Measurements from ENCODE around the gene MMP23B. TPM values are rescaled to one million over a fixed set of nuclear protein-coding genes. Genes with fewer than 3 reads are reported as not detected.
"Not testable (repeated sequence)": the region's sequence is repeated elsewhere in the genome, so short reads cannot be mapped to it uniquely, and the experiment has no call there.

The MMP23B gene
- total and polyA plus RNA-seq, 2 of the 8 experiments (the other 6 are each of a cell fraction or from before 2014, with no cell fraction given) = 9.2 to 14.6 TPM

- H3K4me3 ChIP-seq (ENCODE audit: extremely low read depth in 1 of 4, insufficient read depth in 2 of 4, low read depth in 3 of 4, low read length in 4 of 4); H4K20me1 ChIP-seq (replicated peaks in 1 of 2; ENCODE audit: control insufficient read depth in 1 of 2, insufficient read depth in 2 of 2, low read length in 2 of 2); H3K18ac ChIP-seq (ENCODE audit: extremely low read depth, low read length); H3K23ac ChIP-seq (ENCODE audit: insufficient read length); H2AK5ac ChIP-seq (ENCODE audit: low read depth, low read length); H3K79me1 ChIP-seq (ENCODE audit: low read depth, low read length); H2AFZ ChIP-seq (ENCODE audit: low read length); H3K4me1 ChIP-seq (replicated peaks in 1 of 4; ENCODE audit: control insufficient read depth in 3 of 4, insufficient read depth in 4 of 4, low read length in 3 of 4); FAIRE-seq; DNase-seq (ENCODE audit: low read depth in 1 of 2, low spot score in 2 of 2); H2BK12ac ChIP-seq (ENCODE audit: low read depth, low read length); H4K91ac ChIP-seq (replicated peaks; ENCODE audit: insufficient read length, low read length); H3K4ac ChIP-seq (replicated peaks; ENCODE audit: insufficient read length, low read depth, low read length); H4K5ac ChIP-seq (ENCODE audit: insufficient read length, low read depth, low read length); H2BK20ac ChIP-seq (ENCODE audit: low read length); H2BK15ac ChIP-seq (ENCODE audit: low read length); H3K56ac ChIP-seq (replicated peaks; ENCODE audit: insufficient read length, low read depth, low read length); H3K23me2 ChIP-seq (ENCODE audit: low read depth, low read length); H2BK5ac ChIP-seq (ENCODE audit: low read depth, low read length); H3K9ac ChIP-seq (replicated peaks in 1 of 4; ENCODE audit: extremely low read depth in 1 of 4, low read depth in 3 of 4, low read length in 3 of 4); POLR2A ChIA-PET (ENCODE audit: partially characterized antibody); H3K14ac ChIP-seq (ENCODE audit: insufficient read length); H3K27me3 ChIP-seq (replicated peaks in 1 of 4; ENCODE audit: control insufficient read depth in 3 of 4, extremely low read depth in 1 of 4, insufficient read depth in 3 of 4, low read length in 3 of 4); H3K79me2 ChIP-seq (ENCODE audit: control insufficient read depth in 1 of 2, insufficient read depth in 2 of 2, low read length in 2 of 2); H3K27ac ChIP-seq (ENCODE audit: low read depth, low read length); H3K9me3 ChIP-seq (ENCODE audit: insufficient read depth in 2 of 2, low read depth in 1 of 2, low read length in 1 of 2); H4K8ac ChIP-seq (ENCODE audit: extremely low read depth, insufficient read depth, low read length); H3K4me2 ChIP-seq (ENCODE audit: insufficient read depth in 1 of 2, low read depth in 2 of 2, low read length in 2 of 2); H2BK120ac ChIP-seq (replicated peaks; ENCODE audit: low read depth, low read length): not testable (repeated sequence)
- CTCF ChIA-PET (ENCODE audit: partially characterized antibody) = interaction anchor here (2.2 kb wide), 1 partner anchor 10 kb away, joined by 10 read pairs; no protein-coding TSS in a partner anchor
- WGBS, 2 experiments (ENCODE audit: extremely low coverage in 1 of 2, insufficient coverage in 1 of 2, insufficient read length in 1 of 2, insufficient replicate concordance in 2 of 2, low coverage in 1 of 2, low lambda C conversion rate in 2 of 2, missing lambda C conversion rate in 1 of 2) = 44% methylated on average over 1 of the region's 11 CpGs; no CpG with 5 or more reads in 1 of the 2 experiments
- H3K36me3 ChIP-seq (ENCODE audit: control insufficient read depth in 2 of 4, insufficient read depth in 4 of 4, low read length in 3 of 4) = peaks cover 0 to 17% (median 8%) of the 10 kb centered on the region in 4 experiments; a peak in 5 of 8 replicates
Observed at GRCh38 chr1:1664318-1664717, 32.3 kb downstream of the MMP23B start.
